Hematopoietic multipotent progenitor cell (in vitro differentiated cells): ENCODE measurements around the gene POU2F3. TPM values are rescaled to one million over a fixed set of nuclear protein-coding genes. Genes with fewer than 3 reads are reported as not detected.
"Not testable (repeated sequence)": the region's sequence is repeated elsewhere in the genome, so short reads cannot be mapped to it uniquely, and the experiment has no call there.

Source experiments
- DNase-seq, 3 donors: peaks; one replicate each; pipeline ENCODE4 v3.0.0-alpha.2; 2011 to 2015; ENCODE audit warnings: low read depth in 2 of 3, low spot score in 2 of 3
- total RNA-seq: library from RNA; depleted of rRNA; stranded (reverse); fragments of >200 nt; gene quantifications from one replicate; pipeline ENCODE4 v1.2.3, GENCODE V29; 2012

POU2F3 gene
- total RNA-seq, 1 donor: not detected

DNA sequence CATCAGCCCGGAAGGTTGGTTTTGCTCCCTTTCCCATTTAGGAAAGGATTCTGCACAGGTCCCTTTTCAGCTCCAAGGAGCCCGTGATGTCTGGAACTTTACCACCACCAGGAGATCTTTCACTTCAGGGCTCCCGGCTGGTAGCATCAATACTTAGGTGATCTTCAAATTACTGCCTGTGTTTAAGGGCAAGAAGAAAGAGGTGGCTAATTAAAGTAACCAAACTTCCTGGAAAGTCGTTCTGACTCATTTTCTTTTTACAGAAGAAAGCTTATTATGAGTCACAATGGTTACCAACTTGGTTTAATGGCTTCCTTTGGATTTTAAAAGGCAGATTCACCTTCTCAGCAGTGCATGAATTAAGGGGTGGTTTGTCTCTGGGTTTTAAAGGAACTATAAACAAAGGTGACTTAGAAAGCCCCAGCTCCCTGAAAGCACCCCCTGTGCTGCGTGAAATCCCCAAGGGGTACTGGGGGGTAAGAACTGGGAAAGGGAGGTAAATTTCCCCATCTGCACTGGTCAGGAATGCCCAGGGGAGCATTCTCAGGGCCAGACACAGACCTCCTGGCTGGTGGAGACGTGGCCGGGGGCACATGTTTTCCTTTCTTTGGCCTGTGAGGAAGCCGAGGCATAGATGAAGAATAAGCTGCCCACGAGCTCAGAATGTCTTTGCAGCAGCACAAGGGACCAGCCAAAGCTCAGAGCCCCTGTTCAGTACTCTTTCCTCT is 8.8 kb downstream of the POU2F3 start:
- peak in 1 of 3 donors; percentile 31 for DNase-seq

DNA sequence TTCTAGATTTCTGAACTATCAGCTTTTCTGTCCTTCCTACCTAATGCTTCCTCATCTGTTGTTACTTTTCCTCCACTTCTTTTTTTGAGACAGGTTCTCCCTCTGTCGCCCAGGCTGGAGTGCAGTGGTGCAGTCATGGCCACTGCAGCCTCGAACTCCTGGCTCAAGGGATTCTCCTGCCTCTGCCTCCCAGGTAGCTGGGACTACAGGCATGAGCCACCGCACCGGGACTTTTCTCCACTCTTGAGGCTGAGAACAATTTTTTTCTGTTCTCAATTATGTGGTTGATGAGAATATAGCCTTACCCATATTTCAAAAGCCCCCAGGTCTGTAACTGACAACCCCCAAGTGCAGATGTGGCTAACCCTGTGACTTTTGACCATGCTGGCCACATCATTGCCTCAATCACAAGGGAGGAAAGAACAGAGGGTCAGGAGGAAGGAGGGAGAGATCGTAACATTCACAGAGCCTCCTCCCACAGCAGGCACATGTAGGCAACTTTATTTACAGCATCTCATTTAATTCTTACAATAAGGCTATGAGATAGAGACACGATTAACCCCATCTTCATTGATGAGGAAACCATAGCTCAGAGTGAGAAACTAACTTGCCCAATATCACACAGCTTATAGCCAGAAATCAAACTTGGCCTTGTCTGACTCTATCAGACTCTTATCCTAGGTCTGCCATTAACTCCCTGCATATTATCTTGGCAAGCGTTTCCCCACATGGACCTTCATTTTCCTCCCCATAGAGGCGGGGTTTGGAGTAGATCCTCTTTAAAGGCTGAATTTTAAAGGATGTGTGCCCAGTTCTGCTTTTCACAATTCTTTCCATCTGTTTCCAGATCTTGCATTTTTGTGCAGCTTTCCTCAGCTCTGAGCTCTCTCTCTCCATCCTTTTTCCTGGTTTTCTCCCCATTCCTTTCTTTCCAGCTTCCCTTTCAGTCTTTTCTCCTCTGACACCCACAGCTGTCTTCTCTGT is 9.6 kb downstream of the POU2F3 start:
- no peak for DNase-seq

DNA sequence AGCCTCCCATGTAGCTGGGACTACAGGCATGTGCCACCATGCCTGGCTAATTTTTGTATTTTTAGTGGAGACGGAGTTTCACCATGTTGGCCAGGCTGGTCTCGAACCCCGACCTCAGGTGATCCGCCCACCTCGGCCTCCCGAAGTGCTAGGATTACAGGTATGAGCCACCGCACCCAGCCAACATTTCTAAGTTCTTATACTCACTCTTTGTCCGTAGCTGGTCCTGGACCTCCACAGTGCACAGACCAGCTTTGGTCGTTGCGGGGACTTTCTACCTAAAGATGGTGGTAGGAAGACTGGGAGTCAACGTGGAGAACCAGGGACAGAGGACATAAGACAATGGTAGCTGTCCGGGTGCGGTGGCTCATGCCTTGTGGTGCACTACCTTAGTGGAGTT is 13.4 kb downstream of the POU2F3 start:
- not testable (repeated sequence) for DNase-seq

DNA sequence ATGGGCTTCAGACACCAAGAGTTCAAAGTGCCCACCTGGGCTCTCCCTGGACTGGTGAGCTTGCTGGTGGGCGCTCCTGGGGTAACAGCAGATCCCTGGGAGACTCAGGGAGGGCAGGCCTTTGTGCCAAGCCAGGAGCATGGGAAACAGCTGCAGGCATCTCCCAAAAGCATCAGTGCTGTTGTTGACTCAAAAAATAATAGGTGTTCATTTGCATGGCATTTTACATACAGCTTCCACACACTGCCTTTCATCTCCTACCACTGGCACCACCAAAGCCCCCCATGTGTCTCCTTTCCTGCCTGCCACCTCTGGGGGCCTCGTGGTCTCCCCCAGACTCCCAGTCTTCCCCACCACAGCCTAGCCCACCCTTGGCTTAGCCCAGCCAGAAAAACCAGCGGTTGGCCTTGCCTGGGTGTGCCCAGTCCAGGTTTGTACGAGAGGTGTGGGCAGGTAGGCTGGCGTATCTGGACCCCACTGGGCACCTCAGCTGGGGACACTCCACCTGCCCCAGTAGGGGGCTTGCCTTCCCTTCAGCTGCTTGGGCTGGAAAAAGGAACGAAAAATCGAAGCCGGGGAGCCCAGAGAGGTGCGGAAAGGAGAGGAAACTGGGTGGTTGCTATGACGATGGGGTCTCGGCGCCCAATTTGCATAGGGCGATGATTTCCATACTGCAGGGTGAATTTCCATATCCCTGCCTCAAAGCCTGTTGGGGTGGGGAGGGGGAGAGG is 15.0 kb downstream of the POU2F3 start:
- no peak for DNase-seq

DNA sequence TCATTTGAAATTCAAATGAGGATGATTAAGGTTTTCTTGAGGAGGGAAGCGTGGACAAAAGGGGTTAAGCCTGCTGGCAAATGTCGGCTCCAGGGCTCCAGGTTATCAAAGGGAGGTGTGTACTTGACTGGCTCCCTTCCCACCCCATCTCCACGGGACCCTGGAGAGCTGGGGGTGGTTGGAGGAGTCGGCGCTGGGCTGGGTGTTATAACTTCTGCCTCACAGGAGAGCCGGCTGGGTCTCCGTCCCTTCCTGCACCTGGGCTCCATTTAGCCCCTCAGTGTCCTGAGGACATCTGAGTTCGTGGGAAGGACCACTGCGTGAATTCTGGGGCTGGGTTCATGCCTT is 15.6 kb downstream of the POU2F3 start:
- no peak for DNase-seq

DNA sequence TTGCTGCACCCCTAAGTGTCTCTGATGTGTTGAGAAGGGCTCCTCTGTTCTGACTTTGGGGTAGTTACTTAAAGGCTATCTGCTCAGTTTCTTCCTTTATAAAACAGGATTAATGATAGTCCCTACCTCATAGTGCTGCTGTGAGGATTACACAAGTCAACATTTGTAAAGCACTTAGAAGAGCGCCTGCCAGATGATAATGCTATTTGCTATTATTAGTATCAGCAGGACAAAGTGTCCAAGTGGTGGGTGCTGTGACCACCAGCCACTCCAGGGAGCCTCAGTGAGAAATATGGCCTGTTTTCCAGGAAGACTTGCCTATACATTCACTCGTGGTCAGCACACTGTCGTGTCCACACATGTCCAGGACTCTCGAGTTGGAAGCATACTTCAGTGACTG is 16.2 kb downstream of the POU2F3 start:
- DNase-seq: no peak

DNA sequence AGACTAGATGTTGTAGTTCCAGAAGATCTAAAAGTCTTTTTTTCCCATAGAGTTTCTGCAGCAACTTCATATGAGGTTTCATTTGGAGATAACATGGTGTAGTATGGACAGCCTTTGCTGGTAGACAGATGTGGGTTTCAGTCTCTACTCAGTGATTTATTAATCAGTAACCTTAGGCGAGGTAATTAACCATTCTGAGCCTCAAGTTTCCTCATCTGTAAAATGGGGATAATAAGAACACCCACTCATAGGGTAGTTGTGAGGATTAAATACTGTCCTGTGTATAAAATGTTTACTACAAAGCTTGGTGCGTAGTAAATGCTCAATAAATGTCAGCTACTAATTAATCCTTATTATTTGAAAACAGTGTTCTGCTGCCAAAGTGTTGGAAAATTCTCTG is 16.8 kb downstream of the POU2F3 start:
- DNase-seq: no peak

DNA sequence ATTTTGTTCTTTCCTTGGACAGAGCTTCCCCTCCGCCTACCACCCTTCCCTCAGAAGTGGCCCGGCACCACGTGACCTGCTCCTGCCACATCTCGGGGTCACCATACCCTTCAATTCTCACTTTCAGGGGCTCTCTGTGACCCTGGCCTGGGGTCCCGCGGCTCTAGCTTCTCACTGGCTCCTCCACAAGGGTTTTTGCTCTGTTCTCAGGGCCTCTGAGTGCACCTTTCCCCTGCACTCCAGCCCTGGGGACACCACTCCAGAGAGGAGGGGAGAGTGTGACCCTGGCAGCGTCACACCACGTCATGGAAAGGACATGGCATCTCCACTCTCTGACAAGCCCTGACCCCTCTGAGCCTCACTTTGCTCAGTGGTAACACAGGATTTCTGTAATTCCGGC is 17.4 kb downstream of the POU2F3 start:
- DNase-seq: no peak

DNA sequence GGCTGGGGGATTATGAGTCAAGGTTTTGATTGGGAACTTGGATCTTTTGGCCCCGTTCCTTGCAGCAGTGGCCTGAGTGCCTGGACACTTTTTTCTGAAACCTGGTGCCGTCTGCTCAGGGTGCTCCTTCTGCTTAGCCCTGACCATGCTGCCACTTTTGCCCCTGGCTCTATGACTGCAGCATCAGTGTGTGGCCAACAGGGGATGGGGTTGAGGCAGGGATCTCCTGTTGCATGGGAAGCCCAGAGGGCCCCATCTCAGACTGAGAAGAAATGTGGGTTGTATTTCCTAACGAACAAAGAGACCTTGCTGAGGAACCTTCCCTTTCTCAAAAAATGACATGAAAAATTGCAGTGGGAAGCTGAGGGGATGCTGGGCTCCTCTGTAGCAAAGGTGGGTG is 18.7 kb downstream of the POU2F3 start:
- no peak for DNase-seq

DNA sequence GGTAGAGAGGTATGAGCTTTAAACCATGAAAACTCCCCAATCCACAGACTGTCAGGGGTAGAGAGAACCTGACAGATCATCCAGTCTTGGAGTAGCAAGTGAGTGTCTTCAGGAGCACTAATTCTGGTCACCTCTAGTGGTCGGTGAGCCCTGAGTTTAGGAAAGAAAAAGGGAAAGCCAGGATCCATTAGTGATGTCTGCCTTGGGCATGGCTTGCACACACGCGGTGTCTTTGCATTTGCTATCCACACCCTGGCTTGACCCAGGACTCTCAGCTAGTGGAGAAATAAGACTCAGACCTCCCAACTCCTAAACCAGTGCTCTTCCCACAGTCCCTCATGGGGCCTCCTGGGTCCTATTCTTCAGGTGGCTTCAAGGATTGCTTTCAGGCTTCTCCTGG is 19.3 kb downstream of the POU2F3 start:
- no peak for DNase-seq

DNA sequence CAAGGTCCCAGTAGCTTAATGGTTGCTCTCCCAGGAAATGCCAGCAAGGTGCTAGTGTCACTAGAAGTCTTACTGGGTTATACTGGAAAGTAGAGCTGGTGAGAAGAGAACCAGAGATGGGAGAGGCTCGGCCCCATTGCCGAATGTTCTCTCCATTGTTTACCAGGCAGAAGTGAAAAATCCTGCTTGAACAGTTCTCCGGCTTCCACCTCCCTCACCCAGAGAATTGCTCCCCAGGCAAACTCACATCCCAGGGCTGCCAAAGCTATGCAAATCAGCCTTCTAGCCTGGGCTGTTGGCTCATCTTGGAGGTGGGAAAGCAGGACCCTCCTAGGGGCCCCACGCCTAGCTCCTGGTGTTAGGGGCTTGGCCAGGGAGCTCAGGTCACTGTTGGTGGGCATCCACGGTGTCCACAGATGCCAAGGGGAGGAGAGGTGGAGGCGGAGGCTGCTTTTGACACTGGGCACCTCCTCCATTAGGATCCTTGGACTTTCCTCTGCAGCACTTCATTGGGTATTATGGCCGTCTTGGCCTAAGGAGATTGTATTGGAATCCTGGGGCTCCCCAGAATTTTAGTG is 20.1 kb downstream of the POU2F3 start:
- DNase-seq: no peak

DNA sequence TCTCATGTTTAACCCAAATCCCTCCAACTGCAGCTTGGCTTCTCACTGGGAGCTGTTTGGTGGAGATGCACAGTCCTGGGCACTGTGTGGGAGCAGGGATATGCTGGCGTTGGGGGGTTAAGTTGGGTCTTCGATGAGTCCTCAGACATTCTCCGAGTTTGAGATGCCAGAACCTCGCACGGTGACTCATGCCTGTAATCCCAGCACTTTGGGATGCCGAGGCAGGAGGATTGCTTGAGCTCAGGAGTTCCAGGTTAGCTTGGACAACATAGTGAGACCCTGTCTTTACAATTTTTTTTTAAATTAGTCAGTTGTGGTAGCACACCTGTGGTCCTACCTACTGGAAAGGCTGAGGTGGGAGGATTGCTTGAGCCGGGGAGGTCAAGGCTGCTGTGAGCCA is 20.7 kb downstream of the POU2F3 start:
- no peak for DNase-seq

DNA sequence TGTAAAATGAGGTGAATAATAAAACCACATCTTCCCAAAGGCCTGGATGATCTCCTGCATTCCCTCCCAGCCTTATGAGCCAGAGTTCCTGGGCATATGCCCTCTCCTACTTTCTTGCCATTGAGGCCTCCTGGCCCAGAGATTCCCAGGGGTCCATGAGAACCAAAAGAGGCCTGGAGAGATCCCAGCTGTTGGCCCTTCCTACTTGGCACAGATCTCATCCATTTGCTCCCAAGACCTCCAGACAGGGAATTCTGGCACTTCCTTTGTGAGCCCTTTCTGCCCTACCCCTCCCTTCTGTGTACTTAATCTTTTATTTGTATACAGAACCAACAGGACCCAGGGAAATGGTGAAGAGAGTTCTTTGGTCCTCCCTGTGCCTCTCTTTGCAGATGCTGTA is 21.4 kb downstream of the POU2F3 start:
- DNase-seq: no peak

DNA sequence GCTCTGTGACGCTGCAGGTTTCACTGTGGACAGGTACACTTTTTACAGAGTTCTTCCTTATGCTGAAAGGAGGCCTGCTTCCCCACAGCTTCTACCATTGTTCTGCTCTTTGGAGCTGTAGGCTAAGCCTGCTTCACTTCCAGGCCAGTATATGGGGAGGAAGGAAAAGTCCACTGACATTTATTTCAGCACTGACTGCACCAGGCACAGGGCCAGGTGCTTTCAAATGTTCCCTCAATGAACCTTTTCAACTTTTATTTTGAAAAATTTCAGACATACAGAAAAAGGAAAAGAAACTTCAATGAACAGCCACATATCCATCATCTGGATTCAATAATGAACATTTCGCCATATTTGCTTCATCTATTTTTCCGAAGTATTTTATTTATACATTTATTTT is 22.0 kb downstream of the POU2F3 start:
- no peak for DNase-seq

DNA sequence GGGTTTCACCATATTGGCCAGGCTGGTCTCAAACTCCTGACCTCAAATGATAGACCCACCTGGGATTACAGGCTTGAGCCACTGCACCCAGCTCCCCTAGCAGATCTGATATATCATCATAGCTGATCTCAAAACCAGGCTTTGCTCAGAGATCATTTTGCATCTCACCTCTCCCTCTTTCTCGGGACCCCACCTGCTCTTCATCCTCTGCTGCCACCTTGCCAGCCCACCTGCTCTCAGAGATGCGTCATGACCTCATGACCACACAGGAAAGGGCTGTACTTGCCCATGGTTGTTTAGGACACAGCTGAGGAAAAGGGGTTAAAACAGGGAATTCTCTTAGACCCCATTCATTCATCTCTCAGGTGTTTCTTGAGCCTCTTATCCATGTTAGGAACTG is 27.4 kb downstream of the POU2F3 start:
- no peak for DNase-seq

DNA sequence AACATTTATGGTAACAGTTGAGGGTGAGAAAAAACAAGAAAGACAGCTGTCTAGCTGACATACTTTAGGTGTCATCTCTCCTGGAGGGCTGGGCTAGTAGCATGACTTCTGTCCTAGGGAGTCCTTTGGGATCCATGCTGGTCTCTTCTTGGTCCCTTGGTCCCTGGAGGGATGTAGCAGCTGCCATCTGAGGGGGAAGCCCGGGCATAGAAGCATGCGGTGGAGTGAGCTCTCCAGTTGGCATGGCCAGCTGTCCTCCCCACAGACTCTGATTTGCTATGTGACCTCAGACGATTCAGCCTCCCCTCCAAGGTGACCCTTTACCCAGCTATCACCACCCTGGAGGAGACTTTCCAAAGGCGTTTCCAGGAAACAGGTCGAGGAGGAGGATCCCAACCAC is 28.7 kb downstream of the POU2F3 start:
- no peak for DNase-seq

DNA sequence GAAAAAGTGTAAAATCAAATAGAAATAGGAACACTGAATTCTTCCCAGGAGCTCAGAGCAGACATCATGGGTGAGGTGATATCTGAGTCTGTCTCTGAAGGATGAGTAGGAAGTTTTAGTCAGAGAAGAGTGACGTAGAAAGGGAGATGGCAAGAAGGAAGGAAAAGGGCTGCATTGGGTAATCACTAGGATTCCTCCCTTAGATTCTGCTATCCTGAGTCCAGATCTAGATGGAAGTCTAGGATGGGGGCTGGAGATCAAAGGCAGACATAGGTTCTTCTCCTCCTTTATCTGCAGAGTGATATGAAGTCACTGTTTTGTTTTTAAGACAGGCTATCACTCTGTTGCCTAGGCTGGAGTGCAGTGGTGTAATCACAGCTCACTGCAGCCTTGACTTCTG is 30.4 kb downstream of the POU2F3 start:
- no peak for DNase-seq

DNA sequence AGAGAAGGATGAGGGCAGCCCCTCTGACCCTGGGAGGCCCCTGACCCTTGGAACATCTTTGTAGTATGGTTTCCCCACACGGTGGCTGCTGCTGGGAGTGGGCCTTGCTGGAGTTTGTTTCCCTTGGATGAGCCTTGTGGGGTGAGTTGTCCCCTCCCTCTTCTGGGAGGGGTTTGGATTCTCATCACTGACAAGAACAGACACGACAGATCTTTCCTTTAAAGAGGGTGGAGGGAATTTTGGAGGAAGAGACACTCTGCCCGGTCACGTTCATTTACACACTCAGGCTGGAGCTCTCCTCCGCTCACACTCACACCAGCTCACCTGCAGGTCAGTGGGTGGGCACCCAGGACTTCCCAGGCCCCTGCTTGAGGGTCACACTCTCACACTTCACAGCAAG is 31.7 kb downstream of the POU2F3 start:
- DNase-seq: no peak

DNA sequence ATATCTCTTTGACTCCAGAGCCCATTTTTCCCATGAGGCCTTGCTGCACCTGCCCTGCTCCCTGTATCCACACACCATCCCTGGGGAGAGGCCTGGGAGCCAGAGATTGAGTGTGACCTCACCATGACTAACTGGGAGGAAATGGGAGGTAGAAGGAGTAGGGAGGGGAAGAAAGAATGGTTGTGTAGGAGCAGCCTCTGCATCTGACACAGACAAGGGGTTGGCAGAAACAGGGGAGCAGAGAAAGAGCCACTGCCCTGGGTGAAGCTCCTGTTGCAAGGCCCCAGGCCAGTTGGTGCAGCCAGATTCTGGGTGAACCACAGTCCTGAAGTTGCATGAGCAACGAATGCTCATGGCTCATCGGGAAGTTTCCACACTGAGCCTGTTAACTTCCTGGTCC is 32.4 kb downstream of the POU2F3 start:
- no peak for DNase-seq

DNA sequence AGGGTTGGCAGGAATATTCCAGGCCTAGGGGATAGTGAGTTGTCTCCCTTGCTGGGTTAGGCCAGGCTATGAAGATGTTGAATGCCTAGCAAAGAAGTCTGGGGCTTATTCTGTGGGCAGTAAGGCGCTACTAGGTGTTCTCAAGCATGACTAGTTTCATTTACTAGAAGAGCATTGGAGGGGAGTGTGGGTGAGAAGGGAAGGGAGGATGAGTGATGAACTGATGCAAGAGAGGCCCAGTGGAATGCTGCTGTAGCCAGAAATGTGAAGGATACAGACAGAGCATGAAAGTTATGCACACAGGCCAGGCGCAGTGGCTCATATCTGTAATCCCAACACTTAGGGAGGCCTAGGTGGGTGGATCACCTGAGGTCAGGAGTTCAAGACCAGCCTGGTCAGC is 33.5 kb downstream of the POU2F3 start:
- no peak for DNase-seq

DNA sequence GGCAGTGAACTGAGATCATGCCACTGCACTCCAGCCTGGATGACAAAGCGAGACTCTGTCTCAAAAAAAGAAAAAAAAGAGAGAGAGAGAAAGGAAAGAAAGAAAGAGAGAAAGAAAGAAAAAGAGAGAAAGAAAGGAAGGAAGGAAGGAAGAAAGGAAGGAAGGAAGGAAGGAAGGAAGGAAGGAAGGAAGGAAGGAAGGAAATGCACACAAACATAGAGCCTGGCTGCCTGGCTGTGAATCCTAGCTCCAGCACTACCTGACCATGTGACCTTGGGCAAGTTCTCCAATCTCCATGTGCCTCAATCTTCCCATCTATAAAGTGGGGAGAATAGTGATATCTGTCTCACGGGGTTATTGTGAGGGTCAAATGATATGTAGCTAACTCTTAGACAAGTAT is 34.0 kb downstream of the POU2F3 start:
- not testable (repeated sequence) for DNase-seq
